Dendritic cell treated with granulocyte-macrophage colony-stimulating factor and Interleukin-4, amounts not matched to agents 40 ng/mL and 50 ng/mL, for 4 days (primary cell): ENCODE results near the gene EME2.

Source experiments
- H3K27ac Mint-ChIP-seq: one replicate; pipeline ENCODE4 v1.8.0; 2022; ENCODE audit warnings: mild to moderate bottlenecking, mixed read lengths
- H3K27me3 Mint-ChIP-seq: one replicate; pipeline ENCODE4 v1.8.0; 2022; ENCODE audit warnings: mild to moderate bottlenecking, mixed read lengths
- H3K36me3 Mint-ChIP-seq: one replicate; pipeline ENCODE4 v1.8.0; 2022; ENCODE audit warnings: low read depth, mixed read lengths
- H3K4me1 Mint-ChIP-seq: one replicate; pipeline ENCODE4 v1.8.0; 2022; ENCODE audit warnings: low read depth, mixed read lengths
- H3K4me3 Mint-ChIP-seq: one replicate; pipeline ENCODE4 v1.8.0; 2022; ENCODE audit warnings: mild to moderate bottlenecking, moderate library complexity, mixed read lengths
- H3K9me3 Mint-ChIP-seq: one replicate; pipeline ENCODE4 v1.8.0; 2022; ENCODE audit warnings: mixed read lengths
- intact Hi-C: fragments of 100-400 bp; cut with micrococcal nuclease; formaldehyde crosslinking; loops from one replicate; pipeline ENCODE4 v1.15.0; 2022

The EME2 gene

DNA sequence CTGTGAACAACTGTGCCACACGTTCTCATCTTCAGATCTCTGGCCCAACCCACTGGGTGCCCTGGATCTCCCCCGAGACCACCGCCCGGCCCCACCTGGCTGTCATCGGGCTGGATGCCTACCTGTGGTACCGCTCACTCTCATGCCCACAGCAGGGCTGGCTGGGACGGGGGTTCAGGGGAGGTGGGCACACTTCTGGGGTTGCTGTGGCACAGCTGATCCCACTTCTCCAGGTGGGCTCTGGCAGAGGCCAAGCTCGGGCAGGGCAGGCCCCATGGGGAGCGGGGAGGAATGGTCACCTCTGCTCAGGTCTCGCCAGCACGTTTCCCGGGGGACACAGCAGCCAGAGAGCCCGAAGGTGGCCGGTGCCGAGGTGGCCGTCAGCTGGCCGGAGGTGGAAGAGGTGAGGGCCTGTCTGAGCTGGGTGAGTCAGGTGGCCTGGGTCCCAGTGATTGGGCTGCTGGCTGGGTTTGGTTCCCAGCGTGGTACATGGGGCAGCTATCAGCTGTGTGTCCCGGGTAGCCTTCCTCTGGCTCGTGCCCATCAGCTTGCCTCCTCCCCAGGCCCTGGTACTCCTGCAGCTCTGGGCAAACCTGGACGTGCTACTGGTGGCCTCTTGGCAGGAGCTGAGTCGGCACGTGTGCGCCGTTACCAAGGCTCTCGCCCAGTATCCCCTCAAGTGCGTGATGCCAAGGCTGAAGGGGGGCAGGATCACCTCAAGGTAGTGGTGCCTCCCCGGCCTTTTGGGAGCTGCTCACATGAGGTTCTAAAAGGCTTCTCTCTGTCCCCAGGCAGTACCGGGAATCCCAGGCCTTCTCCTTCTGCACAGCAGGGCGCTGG is 2.6 kb downstream of the EME2 start:
- H3K27me3 Mint-ChIP-seq = no peaks in the 10 kb centered on the region
- H3K9me3 Mint-ChIP-seq = no peaks in the 10 kb centered on the region
- H3K27ac Mint-ChIP-seq = no peak overlapping the region
- intact Hi-C loops = no loop called here
- peaks cover 81% of the 10 kb centered on the region for H3K36me3 Mint-ChIP-seq
- peaks cover 47% of the 10 kb centered on the region for H3K4me1 Mint-ChIP-seq
- no peak overlapping the region for H3K4me3 Mint-ChIP-seq

DNA sequence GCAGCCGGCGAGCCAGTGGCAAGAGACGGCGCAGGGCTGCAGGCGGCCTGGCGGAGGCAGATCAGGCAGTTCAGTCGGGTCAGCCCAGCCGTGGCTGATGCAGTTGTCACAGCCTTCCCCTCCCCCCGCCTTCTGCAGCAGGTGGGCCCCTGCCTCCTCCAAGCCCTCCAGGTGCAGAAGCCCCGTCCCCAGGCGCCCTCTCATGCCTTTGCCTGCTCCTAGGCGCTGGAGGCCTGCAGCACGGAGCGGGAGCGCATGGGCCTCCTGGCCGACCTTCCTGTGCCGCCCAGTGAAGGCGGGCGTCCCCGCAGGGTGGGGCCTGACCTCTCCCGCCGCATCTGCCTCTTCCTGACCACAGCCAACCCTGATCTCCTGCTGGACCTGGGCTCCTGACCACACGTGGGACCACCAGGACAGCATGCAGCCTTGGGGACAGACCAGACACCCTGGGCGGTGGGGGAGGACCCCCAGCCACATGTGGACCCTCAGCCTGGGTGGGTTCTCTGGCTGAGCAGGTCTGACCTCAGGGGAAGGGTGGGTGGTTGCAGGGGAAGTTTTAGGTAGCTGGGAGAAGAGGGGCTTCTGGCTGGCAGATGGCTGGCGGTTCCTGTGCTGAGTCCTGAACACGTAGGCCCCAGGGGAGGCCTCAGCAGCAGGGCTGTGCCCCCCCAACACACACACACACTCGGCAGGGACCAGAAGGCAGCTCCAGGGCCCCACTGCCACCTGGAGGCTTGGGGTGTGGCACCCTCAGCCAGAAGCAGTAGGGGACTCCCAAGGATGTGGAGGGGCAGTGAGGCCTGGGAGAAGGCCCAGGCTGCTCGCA is 3.4 kb downstream of the EME2 start:
- Mint-ChIP-seq H3K36me3 (peaks cover 84% of the 10 kb centered on the region), H3K9me3 (no peaks in the 10 kb centered on the region), H3K4me3 (no peak overlapping the region), H3K4me1 (peaks cover 46% of the 10 kb centered on the region), H3K27me3 (no peaks in the 10 kb centered on the region), H3K27ac (no peak overlapping the region)
- intact Hi-C loops = no loop called here

- H3K27ac Mint-ChIP-seq = no peak overlapping the region
Measured at GRCh38 chr16:1776672-1776955, 4.0 kb downstream of the EME2 start.

GRCh38 chr16:1776991-1777374 is 4.4 kb downstream of the EME2 start:
- no peak overlapping the region for H3K27ac Mint-ChIP-seq

More at GRCh38 chr16:1776672-1776955, 4.0 kb downstream of the EME2 start:
- intact Hi-C loops = no loop called here
- Mint-ChIP-seq H3K36me3 (peaks cover 89% of the 10 kb centered on the region), H3K4me1 (peaks cover 51% of the 10 kb centered on the region), H3K27me3 (no peaks in the 10 kb centered on the region), H3K9me3 (no peaks in the 10 kb centered on the region), H3K4me3 (no peak overlapping the region)

DNA sequence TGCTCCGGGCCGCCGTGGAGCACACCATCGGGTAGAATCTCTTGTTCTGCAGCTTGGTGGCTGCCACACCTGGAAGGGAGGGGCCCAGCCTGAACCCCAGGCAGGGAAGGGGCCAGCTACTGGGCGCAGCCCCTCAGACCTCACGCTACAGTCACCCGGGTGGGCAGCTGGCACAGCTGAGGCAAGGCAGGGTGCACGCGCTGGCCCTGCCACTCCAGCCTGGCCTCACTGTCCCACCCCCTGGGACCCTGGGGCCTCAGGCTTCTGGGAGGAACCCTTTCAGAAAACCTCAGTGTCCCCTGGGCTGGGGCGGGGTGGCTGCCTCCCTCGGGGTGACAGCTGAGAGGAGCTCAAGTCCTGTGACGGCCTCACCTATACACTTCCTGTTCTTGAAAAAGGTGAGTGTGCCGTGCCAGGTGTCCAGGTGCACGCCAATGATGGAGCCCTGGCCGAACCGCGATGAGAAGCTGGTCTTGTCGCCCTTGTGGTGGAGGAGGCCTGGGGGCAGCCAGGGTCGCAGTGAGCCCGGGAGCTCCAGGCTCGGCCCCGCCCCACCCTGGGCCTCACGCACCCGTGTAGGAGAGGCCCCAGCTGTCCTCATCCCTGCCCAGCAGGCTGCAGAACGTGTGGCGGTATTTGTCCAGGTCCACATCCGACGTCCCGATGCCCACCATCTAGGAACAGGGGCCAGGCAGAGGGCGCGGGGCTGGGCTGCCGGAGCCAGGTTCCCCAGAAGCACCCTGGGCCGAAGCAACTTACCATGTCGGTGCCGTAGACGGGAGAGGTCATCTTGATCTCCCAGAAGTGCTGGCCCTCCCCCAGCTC is 5.0 kb downstream of the EME2 start:
- Mint-ChIP-seq H3K36me3 (peaks cover 89% of the 10 kb centered on the region), H3K4me3 (no peak overlapping the region), H3K9me3 (no peaks in the 10 kb centered on the region), H3K27ac (no peak overlapping the region), H3K27me3 (no peaks in the 10 kb centered on the region), H3K4me1 (peaks cover 47% of the 10 kb centered on the region)
- intact Hi-C loops = no loop called here

More at GRCh38 chr16:1776991-1777374, 4.4 kb downstream of the EME2 start:
- peaks cover 51% of the 10 kb centered on the region for H3K4me1 Mint-ChIP-seq
- H3K9me3 Mint-ChIP-seq = no peaks in the 10 kb centered on the region
- no peak overlapping the region for H3K4me3 Mint-ChIP-seq
- no peaks in the 10 kb centered on the region for H3K27me3 Mint-ChIP-seq
- H3K36me3 Mint-ChIP-seq = peaks cover 89% of the 10 kb centered on the region
- intact Hi-C loops = no loop called here

GRCh38 chr16:1778200-1779179 is 5.9 kb downstream of the EME2 start:
- intact Hi-C loops = no loop called here
- no peak overlapping the region for H3K4me3 Mint-ChIP-seq
- H3K4me1 Mint-ChIP-seq = peaks cover 51% of the 10 kb centered on the region
- H3K36me3 Mint-ChIP-seq = peaks cover 84% of the 10 kb centered on the region
- peak overlapping the region; percentile 7 for H3K27ac Mint-ChIP-seq
- no peaks in the 10 kb centered on the region for H3K27me3 Mint-ChIP-seq
- no peaks in the 10 kb centered on the region for H3K9me3 Mint-ChIP-seq

DNA sequence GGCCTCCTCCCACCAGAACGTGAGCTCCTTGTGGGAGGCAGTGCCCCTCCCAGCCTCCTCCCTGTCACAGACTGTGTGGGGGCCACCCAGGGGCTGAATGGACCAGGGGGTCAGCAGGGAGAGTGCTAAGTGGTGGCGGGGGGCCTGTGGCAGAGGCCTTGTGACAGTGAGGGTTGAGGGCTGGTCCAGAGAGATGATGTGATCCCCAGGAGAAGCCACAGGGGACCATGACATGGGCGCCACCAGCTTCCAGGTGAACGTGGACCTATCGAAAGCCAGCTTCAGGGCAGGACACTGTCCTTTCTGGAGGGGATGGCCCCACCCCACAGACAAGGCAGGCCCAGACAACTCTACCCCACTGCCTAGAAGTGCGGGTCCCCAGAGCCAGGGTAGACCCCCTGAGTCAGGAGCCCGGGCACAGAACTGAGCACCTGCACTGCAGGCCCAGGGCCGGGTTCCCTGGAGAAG is 6.7 kb downstream of the EME2 start:
- no peak overlapping the region for H3K4me3 Mint-ChIP-seq
- peaks cover 79% of the 10 kb centered on the region for H3K36me3 Mint-ChIP-seq
- H3K27me3 Mint-ChIP-seq = no peaks in the 10 kb centered on the region
- H3K27ac Mint-ChIP-seq = peak overlapping the region; percentile 7
- H3K9me3 Mint-ChIP-seq = no peaks in the 10 kb centered on the region
- intact Hi-C loops = no loop called here
- H3K4me1 Mint-ChIP-seq = peaks cover 53% of the 10 kb centered on the region

- H3K27ac Mint-ChIP-seq = no peak overlapping the region
Measured at GRCh38 chr16:1779741-1780676, 7.4 kb downstream of the EME2 start.

DNA sequence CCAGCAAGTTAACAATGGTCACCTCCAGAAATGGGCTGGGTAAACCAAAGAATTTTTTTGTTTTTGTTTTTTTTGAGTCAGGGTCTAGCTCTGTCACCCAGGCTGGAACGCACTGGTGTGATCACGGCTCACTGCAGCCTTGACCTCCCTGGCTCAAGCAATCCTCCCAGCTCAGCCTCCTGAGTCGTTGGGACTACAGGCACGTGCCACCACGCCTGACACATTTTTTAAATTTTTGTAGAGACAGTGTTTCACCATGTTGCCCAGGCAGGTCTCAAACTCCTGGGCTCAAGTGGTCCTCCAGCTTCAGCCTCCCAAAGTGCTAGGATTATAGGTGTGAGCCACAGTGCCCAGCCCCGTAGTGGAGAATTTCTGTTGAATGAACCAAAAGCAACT is 8.1 kb downstream of the EME2 start:
- Mint-ChIP-seq H3K36me3 (peaks cover 78% of the 10 kb centered on the region), H3K4me3 (peak overlapping the region; percentile 85), H3K27ac (no peak overlapping the region), H3K9me3 (no peaks in the 10 kb centered on the region), H3K4me1 (peaks cover 49% of the 10 kb centered on the region), H3K27me3 (no peaks in the 10 kb centered on the region)
- intact Hi-C loops = no loop called here

More at GRCh38 chr16:1779741-1780676, 7.4 kb downstream of the EME2 start:
- H3K36me3 Mint-ChIP-seq = peaks cover 78% of the 10 kb centered on the region
- no peaks in the 10 kb centered on the region for H3K9me3 Mint-ChIP-seq
- H3K27me3 Mint-ChIP-seq = no peaks in the 10 kb centered on the region
- intact Hi-C loops = no loop called here
- peaks cover 49% of the 10 kb centered on the region for H3K4me1 Mint-ChIP-seq
- peak overlapping the region; percentile 9 for H3K4me3 Mint-ChIP-seq

- H3K36me3 Mint-ChIP-seq = peaks cover 78% of the 10 kb centered on the region
- H3K9me3 Mint-ChIP-seq = no peaks in the 10 kb centered on the region
- H3K27ac Mint-ChIP-seq = peak overlapping the region; percentile 84
- peaks cover 49% of the 10 kb centered on the region for H3K4me1 Mint-ChIP-seq
- peak overlapping the region; percentile 85 for H3K4me3 Mint-ChIP-seq
- no peaks in the 10 kb centered on the region for H3K27me3 Mint-ChIP-seq
- intact Hi-C loops = no loop called here
Measured at GRCh38 chr16:1781254-1781653, 8.6 kb downstream of the EME2 start.

DNA sequence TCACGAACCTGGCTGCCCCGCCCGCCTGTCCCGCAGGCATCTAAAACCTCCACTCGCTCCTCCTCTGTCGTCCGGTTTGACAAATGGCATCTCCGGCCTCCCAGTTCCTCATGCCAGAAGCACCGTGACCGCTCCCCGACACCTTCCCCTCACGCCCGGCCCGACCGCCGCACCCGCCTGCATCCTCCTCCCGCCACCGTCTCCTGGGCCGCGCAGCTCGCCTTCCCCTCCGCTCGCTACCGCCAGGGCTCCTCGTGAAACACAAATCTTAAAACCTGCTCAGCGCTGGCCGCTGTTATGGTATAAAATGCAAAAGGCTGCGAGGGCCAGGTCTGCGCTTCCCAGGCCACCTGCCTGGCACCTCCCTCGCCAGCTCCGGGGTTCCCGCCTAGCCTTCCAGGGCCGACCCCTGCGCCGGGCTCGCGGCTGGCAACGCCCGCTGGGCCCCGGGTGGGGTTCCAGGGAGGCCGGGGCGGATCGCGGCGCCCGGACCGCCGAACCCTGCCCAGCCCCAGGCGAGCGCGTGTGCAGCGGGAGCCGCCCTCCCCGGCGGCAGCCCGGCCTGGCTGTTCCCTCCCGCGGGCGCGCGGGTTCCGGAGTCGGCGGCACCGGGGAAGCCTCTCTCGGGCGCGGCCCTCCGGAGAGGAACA is 9.3 kb downstream of the EME2 start:
- Mint-ChIP-seq H3K4me3 (peak overlapping the region; percentile 85), H3K4me1 (peaks cover 46% of the 10 kb centered on the region), H3K9me3 (no peaks in the 10 kb centered on the region), H3K27ac (peak overlapping the region; percentile 84), H3K36me3 (peaks cover 78% of the 10 kb centered on the region), H3K27me3 (no peaks in the 10 kb centered on the region)
- intact Hi-C loops = loop anchor here (1.0 kb wide), 1 partner anchor 9 kb away; the partner anchor contains the start of gene MRPS34
